HepG2 (cell line): ENCODE measurements around the gene BICDL2. TPM values are rescaled to one million over a fixed set of nuclear protein-coding genes. Genes with fewer than 3 reads are reported as not detected.

Experiments used
- DMTF1 ChIP-seq: sonication (generic); formaldehyde crosslinking; IDR thresholded peaks from 2 replicates; pipeline ENCODE4 v1.4.0; 2020; ENCODE audit warnings: mild to moderate bottlenecking, missing genetic modification reagents
- MIER3 ChIP-seq: IDR thresholded peaks from 2 replicates; pipeline ENCODE4 v1.6.1; 2016; ENCODE audit warnings: missing compliant biosample characterization, borderline replicate concordance
- SNAI1 ChIP-seq: sonication (generic); formaldehyde crosslinking; IDR thresholded peaks from 2 replicates; pipeline ENCODE4 v1.5.0; 2020; ENCODE audit warnings: mild to moderate bottlenecking, missing genetic modification reagents, borderline replicate concordance
- ZBTB43 ChIP-seq: sonication (generic); formaldehyde crosslinking; conservative IDR thresholded peaks from 2 replicates; pipeline ENCODE4 v1.4.0; 2020; ENCODE audit warnings: missing genetic modification reagents
- ZNF275 ChIP-seq: sonication (generic); formaldehyde crosslinking; IDR thresholded peaks from 2 replicates; pipeline ENCODE4 v1.8.0; 2022; ENCODE audit warnings: missing genetic modification reagents, mild to moderate bottlenecking, inconsistent platforms, borderline replicate concordance
- ZNF383 ChIP-seq: sonication (generic); formaldehyde crosslinking; IDR thresholded peaks from 2 replicates; pipeline ENCODE4 v1.4.0; 2020; ENCODE audit warnings: missing genetic modification reagents, mild to moderate bottlenecking, borderline replicate concordance
- ZNF432 ChIP-seq: sonication (generic); formaldehyde crosslinking; IDR thresholded peaks from 2 replicates; pipeline ENCODE4 v1.5.0; 2020; ENCODE audit warnings: missing genetic modification reagents, mild to moderate bottlenecking, borderline replicate concordance
- ZNF800 ChIP-seq: sonication (generic); formaldehyde crosslinking; IDR thresholded peaks from 2 replicates; pipeline ENCODE4 v1.4.0; 2020; ENCODE audit warnings: missing genetic modification reagents
- ZNF891 ChIP-seq: sonication (generic); formaldehyde crosslinking; IDR thresholded peaks from 2 replicates; pipeline ENCODE4 v1.5.0; 2020; ENCODE audit warnings: mild to moderate bottlenecking, missing genetic modification reagents
- polyA plus RNA-seq, 8 experiments: library from polyadenylated mRNA; depleted of rRNA in 3 of 8; stranded (reverse) in 7 of 8; unstranded in 1 of 8; fragments of >200 nt; fragmentation: Illumina TruSeq in 4 of 8; extraction: Trizol in 4 of 8; gene quantifications; 2 replicates each; pipeline versions ENCODE4 v1.2.1 to v1.2.3, GENCODE V29; 2011 to 2016; ENCODE audit warnings: low read depth in 4 of 8, missing spikeins in 1 of 8, mixed read lengths in 1 of 8; ENCODE audit not compliant: insufficient read depth in 1 of 8
- total RNA-seq, 5 experiments: library from RNA; depleted of rRNA; stranded (reverse); fragments of >200 nt; fragmentation: Illumina TruSeq; extraction: Trizol; gene quantifications; 2 replicates each; pipeline ENCODE4 v1.2.3, GENCODE V29; 2016; ENCODE audit warnings: low read depth in 1 of 5
- TF ChIP-seq, protein P1 (sequence below): sonication (generic); formaldehyde crosslinking; IDR thresholded peaks from 2 replicates; pipeline ENCODE4 v1.4.0; 2020; ENCODE audit warnings: missing genetic modification reagents
- TF ChIP-seq, protein P2 (sequence below), 2 experiments: sonication (generic) in 1 of 2; formaldehyde crosslinking in 1 of 2; IDR thresholded peaks; 2 replicates each; pipeline versions ENCODE4 v1.6.1 to v1.9.0; 2014 to 2022; ENCODE audit warnings: antibody characterized with exemption in 1 of 2, borderline replicate concordance in 1 of 2, inconsistent platforms in 1 of 2, low read depth in 1 of 2, missing genetic modification reagents in 1 of 2

BICDL2 gene
- total and polyA plus RNA-seq, 2 of the 13 experiments (the other 11 are each of a cell fraction or from before 2014, with no cell fraction given) = 0.12 TPM; not detected in 1

DNA sequence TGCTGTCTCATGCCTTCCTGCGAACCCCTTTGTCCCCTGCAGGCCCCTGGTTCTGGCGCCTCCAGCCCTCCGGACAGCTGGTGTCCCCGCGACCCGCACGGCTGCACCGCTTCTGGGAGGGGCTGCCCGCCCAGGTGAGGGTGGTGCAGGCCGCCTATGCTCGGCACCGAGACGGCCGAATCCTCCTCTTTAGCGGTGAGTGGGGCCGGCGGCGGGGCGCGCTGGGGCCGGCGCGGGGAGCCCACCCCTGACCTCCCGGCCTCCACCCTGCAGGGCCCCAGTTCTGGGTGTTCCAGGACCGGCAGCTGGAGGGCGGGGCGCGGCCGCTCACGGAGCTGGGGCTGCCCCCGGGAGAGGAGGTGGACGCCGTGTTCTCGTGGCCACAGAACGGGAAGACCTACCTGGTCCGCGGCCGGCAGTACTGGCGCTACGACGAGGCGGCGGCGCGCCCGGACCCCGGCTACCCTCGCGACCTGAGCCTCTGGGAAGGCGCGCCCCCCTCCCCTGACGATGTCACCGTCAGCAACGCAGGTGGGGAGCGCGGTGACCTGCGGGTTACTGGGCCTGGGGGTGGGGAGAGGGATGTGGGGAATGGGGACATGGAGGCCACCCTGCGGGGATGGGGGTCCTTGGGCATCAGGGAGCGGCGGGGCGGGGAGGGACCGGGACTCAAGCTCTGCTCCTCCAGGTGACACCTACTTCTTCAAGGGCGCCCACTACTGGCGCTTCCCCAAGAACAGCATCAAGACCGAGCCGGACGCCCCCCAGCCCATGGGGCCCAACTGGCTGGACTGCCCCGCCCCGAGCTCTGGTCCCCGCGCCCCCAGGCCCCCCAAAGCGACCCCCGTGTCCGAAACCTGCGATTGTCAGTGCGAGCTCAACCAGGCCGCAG lies 21.6 kb upstream of the BICDL2 start (continued):
- TF ChIP-seq, protein P1, sequence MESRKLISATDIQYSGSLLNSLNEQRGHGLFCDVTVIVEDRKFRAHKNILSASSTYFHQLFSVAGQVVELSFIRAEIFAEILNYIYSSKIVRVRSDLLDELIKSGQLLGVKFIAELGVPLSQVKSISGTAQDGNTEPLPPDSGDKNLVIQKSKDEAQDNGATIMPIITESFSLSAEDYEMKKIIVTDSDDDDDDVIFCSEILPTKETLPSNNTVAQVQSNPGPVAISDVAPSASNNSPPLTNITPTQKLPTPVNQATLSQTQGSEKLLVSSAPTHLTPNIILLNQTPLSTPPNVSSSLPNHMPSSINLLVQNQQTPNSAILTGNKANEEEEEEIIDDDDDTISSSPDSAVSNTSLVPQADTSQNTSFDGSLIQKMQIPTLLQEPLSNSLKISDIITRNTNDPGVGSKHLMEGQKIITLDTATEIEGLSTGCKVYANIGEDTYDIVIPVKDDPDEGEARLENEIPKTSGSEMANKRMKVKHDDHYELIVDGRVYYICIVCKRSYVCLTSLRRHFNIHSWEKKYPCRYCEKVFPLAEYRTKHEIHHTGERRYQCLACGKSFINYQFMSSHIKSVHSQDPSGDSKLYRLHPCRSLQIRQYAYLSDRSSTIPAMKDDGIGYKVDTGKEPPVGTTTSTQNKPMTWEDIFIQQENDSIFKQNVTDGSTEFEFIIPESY (CRISPR knock-in tag) = peak; percentile 68
- TF ChIP-seq ZNF383 (no peak), ZNF432 (CRISPR knock-in tag) (no peak), ZBTB43 (CRISPR knock-in tag) (no peak), ZNF800 (no peak), ZNF275 (no peak), ZNF891 (no peak), SNAI1 (CRISPR knock-in tag) (no peak), DMTF1 (no peak), MIER3 (CRISPR knock-in tag) (no peak)
- TF ChIP-seq, protein P2, sequence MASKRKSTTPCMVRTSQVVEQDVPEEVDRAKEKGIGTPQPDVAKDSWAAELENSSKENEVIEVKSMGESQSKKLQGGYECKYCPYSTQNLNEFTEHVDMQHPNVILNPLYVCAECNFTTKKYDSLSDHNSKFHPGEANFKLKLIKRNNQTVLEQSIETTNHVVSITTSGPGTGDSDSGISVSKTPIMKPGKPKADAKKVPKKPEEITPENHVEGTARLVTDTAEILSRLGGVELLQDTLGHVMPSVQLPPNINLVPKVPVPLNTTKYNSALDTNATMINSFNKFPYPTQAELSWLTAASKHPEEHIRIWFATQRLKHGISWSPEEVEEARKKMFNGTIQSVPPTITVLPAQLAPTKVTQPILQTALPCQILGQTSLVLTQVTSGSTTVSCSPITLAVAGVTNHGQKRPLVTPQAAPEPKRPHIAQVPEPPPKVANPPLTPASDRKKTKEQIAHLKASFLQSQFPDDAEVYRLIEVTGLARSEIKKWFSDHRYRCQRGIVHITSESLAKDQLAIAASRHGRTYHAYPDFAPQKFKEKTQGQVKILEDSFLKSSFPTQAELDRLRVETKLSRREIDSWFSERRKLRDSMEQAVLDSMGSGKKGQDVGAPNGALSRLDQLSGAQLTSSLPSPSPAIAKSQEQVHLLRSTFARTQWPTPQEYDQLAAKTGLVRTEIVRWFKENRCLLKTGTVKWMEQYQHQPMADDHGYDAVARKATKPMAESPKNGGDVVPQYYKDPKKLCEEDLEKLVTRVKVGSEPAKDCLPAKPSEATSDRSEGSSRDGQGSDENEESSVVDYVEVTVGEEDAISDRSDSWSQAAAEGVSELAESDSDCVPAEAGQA (IDR thresholded peaks at IDR 0.05; ENCODE audit: low read depth) = no peak
- TF ChIP-seq, protein P2 (CRISPR knock-in tag; IDR thresholded peaks at IDR 0.05; ENCODE audit: borderline replicate concordance) = no peak
